Naive thymus-derived CD4-positive, alpha-beta T cell (primary cell): Measurements from ENCODE around the gene ATP5PO. TPM values are rescaled to one million over a fixed set of nuclear protein-coding genes. Genes with fewer than 3 reads are reported as not detected.
A peak's percentile ranks its signal among the peaks of the same experiment; 100 is the strongest.
"Not testable (repeated sequence)": the region's sequence is repeated elsewhere in the genome, so short reads cannot be mapped to it uniquely, and the experiment has no call there.

Source experiments
- ATAC-seq: fragments of 150-1000 bp; cut with Tn5 transposase; 2 replicates; pipeline ENCODE4 v1.10.0; 2021; ENCODE audit warnings: mild to moderate bottlenecking, moderate library complexity
- CTCF ChIA-PET: fragments of 350-600 bp; sonication (Branson Sonifier 250); formaldehyde crosslinking; loops from one replicate; lab custom pipeline; 2021; ENCODE audit warnings: antibody characterized with exemption; lab: Charles Lee
- POLR2A ChIA-PET: fragments of 350-600 bp; sonication (Branson Sonifier 250); formaldehyde crosslinking; loops from one replicate; lab custom pipeline; 2021; ENCODE audit warnings: antibody characterized with exemption, inconsistent platforms; lab: Charles Lee
- DNase-seq, 9 donors: peaks; one replicate each; pipeline versions ENCODE4 v3.0.0 to v3.0.0-alpha.2; 2020 to 2022; ENCODE audit warnings: mixed read lengths in 1 of 9
- H3K27ac ChIP-seq: one replicate; pipeline ENCODE4 v1.7.0; 2013; ENCODE audit warnings: mild to moderate bottlenecking, low read depth, low read length, moderate library complexity
- H3K27me3 ChIP-seq, 2 donors: one replicate each; pipeline ENCODE4 v1.7.0; 2013; ENCODE audit warnings: low read length in 2 of 2, mild to moderate bottlenecking in 2 of 2, moderate library complexity in 2 of 2; ENCODE audit not compliant: control insufficient read depth in 2 of 2, insufficient read depth in 2 of 2
- H3K36me3 ChIP-seq, 3 experiments: 1 replicate in 2 of 3; 2 replicates in 1 of 3; pipeline ENCODE4 v1.7.0; 2013; ENCODE audit warnings: low read length in 3 of 3, mild to moderate bottlenecking in 3 of 3, moderate library complexity in 1 of 3; ENCODE audit not compliant: insufficient read depth in 3 of 3, control insufficient read depth in 2 of 3
- H3K4me1 ChIP-seq, 2 donors: one replicate each; pipeline ENCODE4 v1.7.0; 2013; ENCODE audit warnings: low read length in 2 of 2, mild to moderate bottlenecking in 2 of 2, moderate library complexity in 1 of 2; ENCODE audit not compliant: control insufficient read depth in 2 of 2, insufficient read depth in 2 of 2
- H3K4me3 ChIP-seq: 2 replicates; pipeline ENCODE4 v1.7.0; 2013; ENCODE audit warnings: mild to moderate bottlenecking, low read length
- H3K9me3 ChIP-seq, 3 experiments: 1 replicate in 2 of 3; 2 replicates in 1 of 3; pipeline ENCODE4 v1.7.0; 2013; ENCODE audit warnings: low read length in 3 of 3; ENCODE audit not compliant: control insufficient read depth in 2 of 3
- H3K27ac Mint-ChIP-seq, 9 donors: one replicate each; pipeline ENCODE4 v1.8.0; 2020 to 2022; ENCODE audit warnings: mixed read lengths in 9 of 9, mild to moderate bottlenecking in 8 of 9, moderate library complexity in 5 of 9, inconsistent platforms in 2 of 9
- H3K27me3 Mint-ChIP-seq, 5 donors: one replicate each; pipeline ENCODE4 v1.8.0; 2021 to 2022; ENCODE audit warnings: mixed read lengths in 5 of 5, mild to moderate bottlenecking in 1 of 5
- H3K36me3 Mint-ChIP-seq, 5 donors: one replicate each; pipeline ENCODE4 v1.8.0; 2020 to 2022; ENCODE audit warnings: mixed read lengths in 5 of 5, mild to moderate bottlenecking in 3 of 5, inconsistent platforms in 1 of 5
- H3K4me1 Mint-ChIP-seq, 7 donors: one replicate each; pipeline ENCODE4 v1.8.0; 2020 to 2022; ENCODE audit warnings: mixed read lengths in 7 of 7, mild to moderate bottlenecking in 3 of 7, inconsistent platforms in 1 of 7
- H3K4me3 Mint-ChIP-seq, 10 donors: one replicate each; pipeline ENCODE4 v1.8.0; 2020 to 2022; ENCODE audit warnings: mild to moderate bottlenecking in 10 of 10, mixed read lengths in 10 of 10, moderate library complexity in 6 of 10, inconsistent platforms in 2 of 10
- H3K9me3 Mint-ChIP-seq, 11 donors: one replicate each; pipeline ENCODE4 v1.8.0; 2020 to 2022; ENCODE audit warnings: mixed read lengths in 11 of 11, mild to moderate bottlenecking in 4 of 11, inconsistent platforms in 1 of 11, moderate library complexity in 1 of 11
- intact Hi-C, 2 donors: fragments of 100-400 bp; cut with micrococcal nuclease; formaldehyde crosslinking; loops; one replicate each; pipeline ENCODE4 v1.15.1; 2023
- polyA plus RNA-seq, 2 donors: library from polyadenylated mRNA; unstranded; fragments of 300-500 nt; fragmentation: Illumina TruSeq; gene quantifications; one replicate each; pipeline ENCODE4 v1.2.3, GENCODE V29; 2021
- total RNA-seq, 6 experiments: library from RNA in 5 of 6; stranded (reverse) in 5 of 6; gene quantifications; 1 replicate in 5 of 6; 2 replicates in 1 of 6; pipeline ENCODE4 v1.2.3 and lab custom pipeline; 2021 to 2026

Gene ATP5PO
- total and polyA plus RNA-seq, 7 experiments from 2014 or later, result 123 to 449 (median 162) TPM

GRCh38 chr21:33932731-33933130 is 17.1 kb upstream of the ATP5PO start:
- peaks cover 0 to 8% (median 3%) of the 10 kb centered on the region in 11 donors for H3K9me3 Mint-ChIP-seq
- peaks cover 18 to 67% (median 50%) of the 10 kb centered on the region in 7 donors for H3K4me1 Mint-ChIP-seq
- DNase-seq (no peak), ATAC-seq (no peak)
- ChIA-PET POLR2A (interaction anchor here (0.6 to 11.2 kb wide), 12 partner anchors 8 to 390 kb away, joined by 3 to 502 read pairs (median 4); partner anchors contain the start of gene SON), CTCF (interaction anchor here (0.6 to 4.7 kb wide), 4 partner anchors 9 to 276 kb away, joined by 3 to 44 read pairs (median 6); no protein-coding TSS in a partner anchor)
- H3K27me3 ChIP-seq, result no peaks in the 10 kb centered on the region
- intact Hi-C loops, result loop anchor here (2.0 kb wide), 2 partner anchors 14 to 44 kb away; no protein-coding TSS in a partner anchor
- no peaks in the 10 kb centered on the region for H3K36me3 ChIP-seq
- peaks cover 0 to 30% (median 9%) of the 10 kb centered on the region in 5 donors for H3K36me3 Mint-ChIP-seq
- peak overlapping the region; percentile 94 to 100 (median 98) for H3K4me3 Mint-ChIP-seq
- no peaks in the 10 kb centered on the region for H3K27me3 Mint-ChIP-seq
- peak overlapping the region; percentile 94 for H3K27ac ChIP-seq
- H3K27ac Mint-ChIP-seq, result peak overlapping the region; percentile 97 to 100 (median 99)
- H3K4me3 ChIP-seq, result peak overlapping the region; percentile 77
- no peaks in the 10 kb centered on the region for H3K9me3 ChIP-seq
- H3K4me1 ChIP-seq, result peaks cover 38 to 57% of the 10 kb centered on the region in 2 donors

- Histone ChIP-seq H3K36me3 (no peaks in the 10 kb centered on the region), H3K4me1 (peaks cover 30 to 48% of the 10 kb centered on the region in 2 donors), H3K27me3 (no peaks in the 10 kb centered on the region), H3K4me3 (peak overlapping the region; percentile 77), H3K9me3 (no peaks in the 10 kb centered on the region), H3K27ac (peak overlapping the region; percentile 94)
- DNase-seq (no peak), ATAC-seq (peak; percentile 40)
- peaks cover 0 to 8% (median 3%) of the 10 kb centered on the region in 11 donors for H3K9me3 Mint-ChIP-seq
- peaks cover 0 to 26% (median 9%) of the 10 kb centered on the region in 5 donors for H3K36me3 Mint-ChIP-seq
- H3K4me1 Mint-ChIP-seq, result peaks cover 18 to 59% (median 44%) of the 10 kb centered on the region in 7 donors
- CTCF ChIA-PET, result interaction anchor here (0.6 to 4.7 kb wide), 2 partner anchors 17 to 310 kb away, joined by 6 to 44 read pairs; no protein-coding TSS in a partner anchor
- H3K4me3 Mint-ChIP-seq, result peak overlapping the region; percentile 94 to 100 (median 98)
- peak overlapping the region; percentile 97 to 100 (median 99) for H3K27ac Mint-ChIP-seq
- H3K27me3 Mint-ChIP-seq, result no peaks in the 10 kb centered on the region
- POLR2A ChIA-PET, result interaction anchor here (0.7 to 11.2 kb wide), 10 partner anchors 8 to 1908 kb away, joined by 3 to 502 read pairs (median 6); partner anchors contain the start of gene SON
- intact Hi-C loops, result loop anchor here (2.0 kb wide), 2 partner anchors 15 to 45 kb away; no protein-coding TSS in a partner anchor
These were observed 16.3 kb upstream of the ATP5PO start for GRCh38 chr21:33931799-33932390.

- peaks cover 17 to 52% (median 37%) of the 10 kb centered on the region in 7 donors for H3K4me1 Mint-ChIP-seq
- H3K27ac Mint-ChIP-seq, result peak overlapping the region; percentile 97 to 100 (median 99)
- H3K36me3 ChIP-seq, H3K27me3 ChIP-seq, intact Hi-C loops, H3K9me3 ChIP-seq, H3K27me3 Mint-ChIP-seq, H3K9me3 Mint-ChIP-seq: not testable (repeated sequence)
- peaks cover 0 to 26% (median 9%) of the 10 kb centered on the region in 5 donors for H3K36me3 Mint-ChIP-seq
- H3K4me3 Mint-ChIP-seq, result peak overlapping the region; percentile 94 to 100 (median 98)
- ChIA-PET POLR2A (interaction anchor here (0.8 to 11.2 kb wide), 5 partner anchors 17 to 1909 kb away, joined by 3 to 502 read pairs (median 6); partner anchors contain the start of gene SON), CTCF (interaction anchor here (0.6 to 4.7 kb wide), 3 partner anchors 8 to 311 kb away, joined by 3 to 44 read pairs (median 6); no protein-coding TSS in a partner anchor)
- DNase-seq (peak in 7 of 9 donors; percentile 71 to 88 (median 78)), ATAC-seq (peak; percentile 95)
- H3K4me1 ChIP-seq, result peaks cover 26 to 42% of the 10 kb centered on the region in 2 donors
- H3K27ac ChIP-seq, result peak overlapping the region; percentile 94
- peak overlapping the region; percentile 77 for H3K4me3 ChIP-seq
These were observed 15.6 kb upstream of the ATP5PO start for GRCh38 chr21:33931052-33931798.

GRCh38 chr21:33926248-33926647 is 10.6 kb upstream of the ATP5PO start:
- H3K27ac Mint-ChIP-seq, POLR2A ChIA-PET, H3K27me3 Mint-ChIP-seq, H3K4me3 ChIP-seq, intact Hi-C loops, DNase-seq, H3K36me3 ChIP-seq, CTCF ChIA-PET, H3K4me1 ChIP-seq, ATAC-seq, H3K4me3 Mint-ChIP-seq, H3K27ac ChIP-seq, H3K27me3 ChIP-seq, H3K9me3 ChIP-seq: not testable (repeated sequence)
- peaks cover 0 to 13% (median 0%) of the 10 kb centered on the region in 5 donors for H3K36me3 Mint-ChIP-seq
- H3K9me3 Mint-ChIP-seq, result peaks cover 0 to 11% (median 4%) of the 10 kb centered on the region in 11 donors
- H3K4me1 Mint-ChIP-seq, result peaks cover 0 to 14% (median 10%) of the 10 kb centered on the region in 7 donors

- peaks cover 0 to 3% (median 0%) of the 10 kb centered on the region in 5 donors for H3K27me3 Mint-ChIP-seq
- H3K4me3 Mint-ChIP-seq, result peak overlapping the region in 1 of 10 donors; percentile 29
- no peak overlapping the region for H3K4me3 ChIP-seq
- H3K36me3 ChIP-seq, result no peaks in the 10 kb centered on the region
- H3K36me3 Mint-ChIP-seq, result peaks cover 0 to 13% (median 0%) of the 10 kb centered on the region in 5 donors
- DNase-seq (no peak), ATAC-seq (no peak)
- ChIA-PET POLR2A (interaction anchor here (0.6 to 3.2 kb wide), 11 partner anchors 8 to 427 kb away, joined by 3 to 51 read pairs (median 7); partner anchors contain the start of genes MRPS6 and SLC5A3), CTCF (interaction anchor here (0.8 to 4.2 kb wide), 30 partner anchors 9 to 1655 kb away, joined by 3 to 126 read pairs (median 6); partner anchors contain the start of genes MRPS6 and SLC5A3)
- peaks cover 4 to 5% of the 10 kb centered on the region in 2 donors for H3K4me1 ChIP-seq
- no peaks in the 10 kb centered on the region for H3K9me3 ChIP-seq
- no peaks in the 10 kb centered on the region for H3K27me3 ChIP-seq
- H3K27ac ChIP-seq, result no peak overlapping the region
- peaks cover 0 to 11% (median 4%) of the 10 kb centered on the region in 11 donors for H3K9me3 Mint-ChIP-seq
- H3K4me1 Mint-ChIP-seq, result peaks cover 0 to 21% (median 8%) of the 10 kb centered on the region in 7 donors
- intact Hi-C loops, result loop anchor here (2.0 to 5.0 kb wide), 10 partner anchors 22 to 318 kb away; partner anchors contain the start of genes MRPS6 (in 1 of the 2) and SLC5A3 (in 1 of the 2)
- peak overlapping the region in 7 of 9 donors; percentile 5 to 84 (median 38) for H3K27ac Mint-ChIP-seq
These were observed 9.1 kb upstream of the ATP5PO start for GRCh38 chr21:33924766-33925100.
